ACHN (cell line): ENCODE measurements around the gene TMEM233.
"Not testable (repeated sequence)": the region's sequence is repeated elsewhere in the genome, so short reads cannot be mapped to it uniquely, and the experiment has no call there.

Experiments used
- DNase-seq: peaks from one replicate; pipeline ENCODE4 v3.0.0-alpha.2; 2015
- in situ Hi-C: cut with HindIII; loops from 2 replicates; pipeline ENCODE4 v1.10.0; 2017; ENCODE audit warnings: low sequenced_read_pairs, low pct_ligation_motif_present, low pct_unique_long_range_greater_than_20kb

TMEM233 gene

GRCh38 chr12:119601877-119602733 lies 8.5 kb downstream of the TMEM233 start:
- in situ Hi-C loops, result no loop called here
- no peak for DNase-seq

GRCh38 chr12:119602734-119603094 lies 9.1 kb downstream of the TMEM233 start:
- DNase-seq, result no peak
- in situ Hi-C loops, result no loop called here

- in situ Hi-C loops, result no loop called here
- no peak for DNase-seq
These were observed 10.2 kb downstream of the TMEM233 start for GRCh38 chr12:119603767-119604166.

- in situ Hi-C loops, result no loop called here
- DNase-seq, result no peak
These were observed 15.8 kb downstream of the TMEM233 start for GRCh38 chr12:119609358-119609757.

GRCh38 chr12:119613319-119613936 lies 19.9 kb downstream of the TMEM233 start:
- in situ Hi-C loops, result no loop called here
- peak; percentile 60 for DNase-seq

GRCh38 chr12:119614705-119615104 lies 21.1 kb downstream of the TMEM233 start:
- in situ Hi-C loops, result no loop called here
- no peak for DNase-seq

GRCh38 chr12:119615518-119616475 lies 22.2 kb downstream of the TMEM233 start:
- in situ Hi-C loops, result no loop called here
- no peak for DNase-seq

GRCh38 chr12:119618328-119618896 lies 24.8 kb downstream of the TMEM233 start:
- DNase-seq, in situ Hi-C loops: not testable (repeated sequence)

GRCh38 chr12:119620490-119620889 lies 26.9 kb downstream of the TMEM233 start:
- no peak for DNase-seq
- in situ Hi-C loops, result no loop called here

- in situ Hi-C loops, result no loop called here
- no peak for DNase-seq
These were observed 28.3 kb downstream of the TMEM233 start for GRCh38 chr12:119621878-119622277.

- no peak for DNase-seq
These were observed 31.4 kb downstream of the TMEM233 start for GRCh38 chr12:119624966-119625365.

GRCh38 chr12:119627019-119627643 lies 33.6 kb downstream of the TMEM233 start:
- no peak for DNase-seq
- in situ Hi-C loops, result no loop called here

More at GRCh38 chr12:119624966-119625365, 31.4 kb downstream of the TMEM233 start:
- in situ Hi-C loops, result no loop called here

- in situ Hi-C loops, result no loop called here
- no peak for DNase-seq
These were observed 34.1 kb downstream of the TMEM233 start for GRCh38 chr12:119627686-119628085.

GRCh38 chr12:119630223-119630780 lies 36.7 kb downstream of the TMEM233 start:
- in situ Hi-C loops, result no loop called here
- no peak for DNase-seq

GRCh38 chr12:119630962-119631550 lies 37.5 kb downstream of the TMEM233 start:
- no peak for DNase-seq
- in situ Hi-C loops, result no loop called here

GRCh38 chr12:119631930-119632678 lies 38.5 kb downstream of the TMEM233 start:
- DNase-seq, result no peak
- in situ Hi-C loops, result no loop called here

- DNase-seq, result no peak
- in situ Hi-C loops, result no loop called here
These were observed 41.2 kb downstream of the TMEM233 start for GRCh38 chr12:119634743-119635142.
